Endodermal cell (in vitro differentiated cells): Measurements from ENCODE around the gene FN3K. TPM values are rescaled to one million over a fixed set of nuclear protein-coding genes. Genes with fewer than 3 reads are reported as not detected.

Experiments used
- DNase-seq: peaks from one replicate; pipeline ENCODE4 v3.0.0-alpha.2; 2017
- H3K27ac ChIP-seq: 2 replicates; pipeline ENCODE4 v1.5.1; 2013; ENCODE audit warnings: mild to moderate bottlenecking, low read depth, low read length, moderate library complexity
- H3K27me3 ChIP-seq: 2 replicates; pipeline ENCODE4 v1.6.1; 2013; ENCODE audit warnings: mild to moderate bottlenecking, low read length, moderate library complexity; ENCODE audit not compliant: insufficient read depth, control insufficient read depth, poor library complexity, severe bottlenecking
- H3K36me3 ChIP-seq: 2 replicates; pipeline ENCODE4 v1.7.0; 2013; ENCODE audit warnings: mild to moderate bottlenecking, low read length, moderate library complexity; ENCODE audit not compliant: control insufficient read depth, insufficient read depth
- H3K4me1 ChIP-seq: one replicate; pipeline ENCODE4 v1.7.0; 2013; ENCODE audit warnings: low read length; ENCODE audit not compliant: control insufficient read depth, insufficient read depth
- H3K4me3 ChIP-seq: 2 replicates; pipeline ENCODE4 v1.5.1; 2013; ENCODE audit warnings: mild to moderate bottlenecking, low read length, moderate library complexity
- H3K9ac ChIP-seq: 2 replicates; pipeline ENCODE4 v1.6.1; 2013; ENCODE audit warnings: mild to moderate bottlenecking, low read length, moderate library complexity; ENCODE audit not compliant: poor library complexity, severe bottlenecking; ENCODE audit errors: extremely low read depth
- H3K9me3 ChIP-seq: 2 replicates; pipeline ENCODE4 v1.6.1; 2013; ENCODE audit warnings: mild to moderate bottlenecking, low read length, moderate library complexity; ENCODE audit not compliant: control insufficient read depth
- H3K27ac Mint-ChIP-seq: 2 replicates; pipeline ENCODE4 v1.8.0; 2020; ENCODE audit warnings: mixed read lengths
- H3K27me3 Mint-ChIP-seq: 2 replicates; pipeline ENCODE4 v1.8.0; 2021; ENCODE audit warnings: mild to moderate bottlenecking, mixed read lengths; ENCODE audit not compliant: insufficient read depth
- H3K36me3 Mint-ChIP-seq: 2 replicates; pipeline ENCODE4 v1.8.0; 2020; ENCODE audit warnings: low read depth, mixed read lengths
- H3K4me1 Mint-ChIP-seq: 2 replicates; pipeline ENCODE4 v1.8.0; 2020; ENCODE audit warnings: mixed read lengths
- H3K4me3 Mint-ChIP-seq: 2 replicates; pipeline ENCODE4 v1.8.0; 2020; ENCODE audit warnings: mild to moderate bottlenecking, moderate library complexity, mixed read lengths
- H3K9me3 Mint-ChIP-seq: 2 replicates; pipeline ENCODE4 v1.8.0; 2020; ENCODE audit warnings: mild to moderate bottlenecking, mixed read lengths
- WGBS, 2 experiments: methylation state at CpG; one replicate each; pipeline versions ENCODE4 v1.1.5 to v1.1.7; 2013; ENCODE audit warnings: missing lambda C conversion rate in 2 of 2, mixed read lengths in 1 of 2; ENCODE audit not compliant: insufficient coverage in 1 of 2, insufficient read length in 1 of 2; 5-methylcytosine and 5-hydroxymethylcytosine counted together
- total RNA-seq, 2 donors: library from RNA; stranded (reverse); fragmentation: NEBNext Ultra II Directional in 1 of 2; extraction: Animal tissue kit (Norgen Biotek cat#: 25700) in 1 of 2; gene quantifications; 2 replicates in 1 of 2; 3 replicates in 1 of 2; pipeline ENCODE4 v1.2.1, GENCODE V29; 2021
- TF ChIP-seq, protein P1 (sequence below): fragments of 200-600 bp; sonication (generic); conservative IDR thresholded peaks from 2 replicates; pipeline ENCODE4 v1.5.0; 2021; ENCODE audit warnings: antibody characterized with exemption, mild to moderate bottlenecking

The FN3K gene
- total RNA-seq, 2 donors from 2014 or later = 24.7 to 35.6 TPM

DNA sequence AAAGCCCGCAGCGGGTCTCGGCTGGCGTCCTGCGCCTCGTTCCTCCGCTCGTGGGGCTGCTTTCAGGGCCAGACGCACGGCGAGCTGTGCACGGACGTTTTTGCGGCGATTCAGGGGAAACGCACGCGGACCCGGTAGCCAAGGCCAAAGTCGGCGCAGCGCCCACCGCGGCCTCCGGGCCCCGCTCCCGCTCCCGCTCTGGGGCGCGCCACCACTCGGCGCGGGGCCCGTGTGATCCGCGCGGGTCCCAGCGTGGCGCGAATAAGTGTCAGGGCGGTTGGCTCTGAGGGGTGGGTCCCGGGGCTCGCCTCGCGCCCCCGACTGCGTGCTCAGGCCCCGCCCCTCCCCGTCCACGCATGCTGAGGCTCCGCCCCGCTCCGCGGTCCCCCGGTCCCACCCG lies 15.8 kb downstream of the FN3K start:
- Mint-ChIP-seq H3K9me3 (peaks cover 11% of the 10 kb centered on the region), H3K4me3 (peak overlapping the region; percentile 79), H3K36me3 (peaks cover 24% of the 10 kb centered on the region), H3K27ac (no peak overlapping the region), H3K4me1 (peaks cover 24% of the 10 kb centered on the region), H3K27me3 (peaks cover 20% of the 10 kb centered on the region)
- 14 to 17% methylated on average over 25 to 42 of the region's 56 CpGs for WGBS, 2 experiments
- Histone ChIP-seq H3K9ac (no peak overlapping the region), H3K9me3 (peaks cover 4% of the 10 kb centered on the region), H3K4me3 (no peak overlapping the region), H3K27ac (no peak overlapping the region), H3K36me3 (peaks cover 6% of the 10 kb centered on the region), H3K4me1 (peaks cover 5% of the 10 kb centered on the region), H3K27me3 (no peaks in the 10 kb centered on the region)
- DNase-seq = no peak
- TF ChIP-seq, protein P1, sequence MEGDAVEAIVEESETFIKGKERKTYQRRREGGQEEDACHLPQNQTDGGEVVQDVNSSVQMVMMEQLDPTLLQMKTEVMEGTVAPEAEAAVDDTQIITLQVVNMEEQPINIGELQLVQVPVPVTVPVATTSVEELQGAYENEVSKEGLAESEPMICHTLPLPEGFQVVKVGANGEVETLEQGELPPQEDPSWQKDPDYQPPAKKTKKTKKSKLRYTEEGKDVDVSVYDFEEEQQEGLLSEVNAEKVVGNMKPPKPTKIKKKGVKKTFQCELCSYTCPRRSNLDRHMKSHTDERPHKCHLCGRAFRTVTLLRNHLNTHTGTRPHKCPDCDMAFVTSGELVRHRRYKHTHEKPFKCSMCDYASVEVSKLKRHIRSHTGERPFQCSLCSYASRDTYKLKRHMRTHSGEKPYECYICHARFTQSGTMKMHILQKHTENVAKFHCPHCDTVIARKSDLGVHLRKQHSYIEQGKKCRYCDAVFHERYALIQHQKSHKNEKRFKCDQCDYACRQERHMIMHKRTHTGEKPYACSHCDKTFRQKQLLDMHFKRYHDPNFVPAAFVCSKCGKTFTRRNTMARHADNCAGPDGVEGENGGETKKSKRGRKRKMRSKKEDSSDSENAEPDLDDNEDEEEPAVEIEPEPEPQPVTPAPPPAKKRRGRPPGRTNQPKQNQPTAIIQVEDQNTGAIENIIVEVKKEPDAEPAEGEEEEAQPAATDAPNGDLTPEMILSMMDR = no peak

DNA sequence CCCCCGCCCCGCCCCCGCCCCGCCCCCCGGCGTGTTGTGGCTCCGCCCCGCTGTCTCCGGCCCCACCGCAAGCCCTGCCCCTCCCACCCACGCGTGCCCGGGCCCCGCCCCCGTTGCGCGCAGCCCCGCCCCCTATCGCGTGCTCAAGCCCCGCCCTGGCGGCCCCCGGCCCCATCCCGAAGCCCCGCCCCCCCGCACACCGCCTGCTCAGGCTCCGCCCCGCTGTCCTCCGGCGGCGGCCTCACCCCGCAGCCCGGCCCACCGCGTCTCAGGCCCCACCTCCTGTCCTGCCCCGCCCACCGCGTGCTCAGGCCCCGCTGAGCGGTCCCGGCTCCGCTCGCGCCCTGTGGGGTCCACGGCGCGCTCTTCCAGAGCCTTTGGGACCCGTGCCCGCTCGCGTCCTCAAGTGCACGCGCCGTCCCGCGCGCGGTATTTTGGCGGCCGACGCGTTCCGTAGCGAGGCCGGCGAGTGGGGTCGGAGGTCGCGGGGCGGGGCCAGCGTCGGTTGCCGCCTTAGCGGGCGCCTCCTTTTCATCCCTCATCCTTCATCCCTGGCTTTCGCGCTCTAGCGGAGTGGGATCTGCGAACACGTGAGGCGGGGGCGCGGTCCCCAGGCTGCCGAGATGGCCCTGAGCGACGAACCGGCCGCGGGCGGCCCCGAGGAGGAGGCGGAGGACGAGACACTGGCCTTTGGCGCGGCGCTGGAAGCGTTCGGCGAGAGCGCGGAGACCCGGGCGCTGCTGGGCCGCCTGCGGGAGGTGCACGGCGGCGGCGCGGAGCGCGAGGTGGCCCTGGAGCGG lies 16.4 kb downstream of the FN3K start, which contains the start of gene TBCD:
Gene TBCD (plus strand): TSS at position 495 of the 800 bp plus-strand sequence. CDS start 129 bp downstream, at position 624.
- peak within 1 kb of the TSS; percentile 60 for H3K27ac ChIP-seq
- H3K9me3 ChIP-seq = no peaks in the 10 kb centered on the region
- Mint-ChIP-seq H3K27ac (peak within 1 kb of the TSS; percentile 58), H3K36me3 (peaks cover 24% of the 10 kb centered on the region), H3K27me3 (peaks cover 20% of the 10 kb centered on the region), H3K4me3 (peak within 1 kb of the TSS; percentile 79), H3K4me1 (peaks cover 26% of the 10 kb centered on the region), H3K9me3 (peaks cover 8% of the 10 kb centered on the region)
- H3K9ac ChIP-seq = peak within 1 kb of the TSS; percentile 62
- peak; percentile 97 for DNase-seq
- peaks cover 5% of the 10 kb centered on the region for H3K4me1 ChIP-seq
- peaks cover 9% of the 10 kb centered on the region for H3K36me3 ChIP-seq
- no peaks in the 10 kb centered on the region for H3K27me3 ChIP-seq
- peak within 1 kb of the TSS; percentile 91 for H3K4me3 ChIP-seq
- 0% methylated on average over 9 to 99 of the region's 114 CpGs for WGBS, 2 experiments
- TF ChIP-seq, protein P1 = no peak

DNA sequence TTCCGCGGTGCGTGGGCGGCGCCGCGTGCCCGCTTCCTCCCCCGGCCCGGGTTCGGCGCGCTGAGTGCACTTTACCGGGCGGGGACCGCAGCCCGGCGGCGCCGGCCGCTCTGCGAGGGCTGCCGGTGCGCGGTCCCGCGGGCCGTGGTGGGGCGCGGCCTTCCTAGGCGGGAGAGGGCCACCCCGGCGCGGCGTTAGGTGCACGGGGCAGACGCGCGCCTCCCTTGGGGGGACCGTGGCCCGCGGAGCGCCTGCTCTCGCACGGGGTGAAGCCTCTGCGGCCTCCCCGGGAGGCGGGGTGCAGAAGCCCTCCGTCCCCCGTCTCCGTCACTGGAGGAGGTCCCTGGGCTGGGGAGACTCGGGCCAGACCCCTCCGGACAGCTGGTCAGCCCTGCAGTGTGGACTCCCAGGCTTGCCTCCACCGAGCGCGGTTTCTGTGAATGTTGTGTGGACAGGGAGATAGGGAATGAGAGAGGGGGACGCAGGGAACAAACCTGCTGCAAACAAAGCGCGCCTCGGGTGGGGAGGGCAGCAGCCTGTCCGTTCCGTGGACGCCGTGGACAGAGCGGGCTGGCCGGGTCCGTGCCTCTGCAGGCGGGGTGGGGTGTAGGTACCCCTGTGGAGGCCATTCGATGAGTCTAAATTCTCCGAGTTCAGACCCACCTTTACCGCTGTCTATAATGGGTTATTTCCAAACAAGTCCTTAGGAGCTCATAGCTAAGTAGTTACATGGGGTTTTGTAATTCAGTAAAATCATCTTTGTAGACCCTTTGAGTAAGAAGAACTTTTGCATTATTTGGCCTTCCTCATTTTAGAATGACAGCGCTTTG lies 17.2 kb downstream of the FN3K start:
- Histone ChIP-seq H3K27ac (peak overlapping the region; percentile 24), H3K9me3 (no peaks in the 10 kb centered on the region), H3K4me3 (peak overlapping the region; percentile 91), H3K9ac (peak overlapping the region; percentile 62), H3K4me1 (peaks cover 5% of the 10 kb centered on the region), H3K36me3 (peaks cover 12% of the 10 kb centered on the region), H3K27me3 (no peaks in the 10 kb centered on the region)
- Mint-ChIP-seq H3K4me3 (peak overlapping the region; percentile 79), H3K36me3 (peaks cover 26% of the 10 kb centered on the region), H3K27ac (peak overlapping the region; percentile 58), H3K27me3 (peaks cover 20% of the 10 kb centered on the region), H3K9me3 (peaks cover 2% of the 10 kb centered on the region), H3K4me1 (peaks cover 31% of the 10 kb centered on the region)
- 1 to 3% methylated on average over 26 to 71 of the region's 72 CpGs for WGBS, 2 experiments
- TF ChIP-seq, protein P1 = no peak
- DNase-seq = peak; percentile 71
